Measurements from ENCODE around the gene ZNF334. TPM values are rescaled to one million over a fixed set of nuclear protein-coding genes. Genes with fewer than 3 reads are reported as not detected.

The ZNF334 gene
- total RNA-seq, 4 donors from 2014 or later, result 4.4 to 19.8 (median 6.2) TPM

GRCh38 chr20:46543959-46544358 lies 30.6 kb upstream of the ZNF334 start:
- no peaks in the 10 kb centered on the region for H3K9me3 ChIP-seq
- H3K27me3 ChIP-seq, result no peaks in the 10 kb centered on the region
- no peak overlapping the region for H3K27ac ChIP-seq
- H3K4me1 ChIP-seq, result no peaks in the 10 kb centered on the region
- H3K36me3 ChIP-seq, result no peaks in the 10 kb centered on the region
- H3K4me3 ChIP-seq, result no peak overlapping the region
- no peak for DNase-seq
- no peak for TF ChIP-seq POLR2A (IDR thresholded peaks at IDR 0.05)
- TF ChIP-seq, protein P1, sequence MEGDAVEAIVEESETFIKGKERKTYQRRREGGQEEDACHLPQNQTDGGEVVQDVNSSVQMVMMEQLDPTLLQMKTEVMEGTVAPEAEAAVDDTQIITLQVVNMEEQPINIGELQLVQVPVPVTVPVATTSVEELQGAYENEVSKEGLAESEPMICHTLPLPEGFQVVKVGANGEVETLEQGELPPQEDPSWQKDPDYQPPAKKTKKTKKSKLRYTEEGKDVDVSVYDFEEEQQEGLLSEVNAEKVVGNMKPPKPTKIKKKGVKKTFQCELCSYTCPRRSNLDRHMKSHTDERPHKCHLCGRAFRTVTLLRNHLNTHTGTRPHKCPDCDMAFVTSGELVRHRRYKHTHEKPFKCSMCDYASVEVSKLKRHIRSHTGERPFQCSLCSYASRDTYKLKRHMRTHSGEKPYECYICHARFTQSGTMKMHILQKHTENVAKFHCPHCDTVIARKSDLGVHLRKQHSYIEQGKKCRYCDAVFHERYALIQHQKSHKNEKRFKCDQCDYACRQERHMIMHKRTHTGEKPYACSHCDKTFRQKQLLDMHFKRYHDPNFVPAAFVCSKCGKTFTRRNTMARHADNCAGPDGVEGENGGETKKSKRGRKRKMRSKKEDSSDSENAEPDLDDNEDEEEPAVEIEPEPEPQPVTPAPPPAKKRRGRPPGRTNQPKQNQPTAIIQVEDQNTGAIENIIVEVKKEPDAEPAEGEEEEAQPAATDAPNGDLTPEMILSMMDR (IDR thresholded peaks at IDR 0.05), result no peak

DNA sequence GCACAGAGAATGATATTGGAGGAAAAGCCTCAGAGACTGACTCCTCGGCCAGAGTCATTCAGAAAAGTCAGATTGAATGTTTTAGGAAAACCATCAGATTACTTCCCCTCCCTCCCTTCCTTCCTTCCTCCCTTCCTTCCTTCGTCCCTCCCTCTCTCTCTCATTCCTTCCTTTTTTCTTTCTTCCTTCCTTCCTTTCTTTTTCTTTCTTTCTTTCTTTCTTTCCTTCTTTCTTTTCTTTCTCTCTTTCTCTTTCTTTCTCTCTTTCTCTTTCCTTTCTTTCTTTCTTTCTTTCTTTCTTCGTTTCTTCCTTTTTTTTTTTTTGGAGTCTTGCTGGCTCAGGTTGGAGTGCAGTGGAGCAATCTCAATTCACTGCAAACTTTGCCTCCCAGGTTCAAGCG lies 29.7 kb upstream of the ZNF334 start:
- H3K4me1 ChIP-seq, result no peaks in the 10 kb centered on the region
- DNase-seq, result no peak
- no peaks in the 10 kb centered on the region for H3K36me3 ChIP-seq
- H3K4me3 ChIP-seq, result no peak overlapping the region
- TF ChIP-seq, protein P1 (IDR thresholded peaks at IDR 0.05), result no peak
- no peak for TF ChIP-seq POLR2A (IDR thresholded peaks at IDR 0.05)
- no peaks in the 10 kb centered on the region for H3K9me3 ChIP-seq
- no peak overlapping the region for H3K27ac ChIP-seq
- H3K27me3 ChIP-seq, result no peaks in the 10 kb centered on the region

- no peaks in the 10 kb centered on the region for H3K36me3 ChIP-seq
- no peaks in the 10 kb centered on the region for H3K9me3 ChIP-seq
- TF ChIP-seq, protein P1 (IDR thresholded peaks at IDR 0.05), result no peak
- TF ChIP-seq POLR2A (IDR thresholded peaks at IDR 0.05), result no peak
- H3K27me3 ChIP-seq, result no peaks in the 10 kb centered on the region
- no peak overlapping the region for H3K4me3 ChIP-seq
- no peak overlapping the region for H3K27ac ChIP-seq
- H3K4me1 ChIP-seq, result no peaks in the 10 kb centered on the region
- no peak for DNase-seq
These were observed 28.0 kb upstream of the ZNF334 start for GRCh38 chr20:46541229-46541935.

GRCh38 chr20:46539113-46539512 lies 25.8 kb upstream of the ZNF334 start:
- Histone ChIP-seq H3K27me3 (no peaks in the 10 kb centered on the region), H3K36me3 (no peaks in the 10 kb centered on the region)
- TF ChIP-seq, protein P1 (IDR thresholded peaks at IDR 0.05), result no peak
- no peak for TF ChIP-seq POLR2A (IDR thresholded peaks at IDR 0.05)

DNA sequence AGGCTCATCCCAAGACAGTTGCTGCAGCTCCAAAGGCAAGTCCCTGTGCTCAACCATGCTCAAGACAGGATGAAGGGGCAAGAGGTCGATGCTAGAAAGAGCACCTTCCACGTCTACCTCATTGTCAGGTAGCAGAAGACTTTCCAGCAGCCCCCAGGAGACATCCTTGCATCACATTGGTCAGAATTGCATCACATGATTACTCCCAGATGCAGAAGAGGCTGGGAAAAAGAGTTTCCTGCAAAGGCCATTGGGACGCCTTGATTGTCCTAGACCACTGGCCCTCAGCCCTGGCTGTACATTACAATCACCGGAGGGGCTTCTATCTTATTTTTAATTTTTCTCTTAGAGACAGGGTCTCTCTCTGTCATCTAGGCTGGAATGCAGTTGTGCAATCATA lies 17.3 kb upstream of the ZNF334 start:
- Histone ChIP-seq H3K9me3 (no peaks in the 10 kb centered on the region), H3K27ac (no peak overlapping the region), H3K4me3 (no peak overlapping the region), H3K36me3 (no peaks in the 10 kb centered on the region), H3K27me3 (no peaks in the 10 kb centered on the region), H3K4me1 (no peaks in the 10 kb centered on the region)
- DNase-seq, result no peak
- TF ChIP-seq, protein P1 (IDR thresholded peaks at IDR 0.05), result no peak
- no peak for TF ChIP-seq POLR2A (IDR thresholded peaks at IDR 0.05)

More at GRCh38 chr20:46539113-46539512, 25.8 kb upstream of the ZNF334 start:
- H3K4me3 ChIP-seq, result no peak overlapping the region
- no peaks in the 10 kb centered on the region for H3K9me3 ChIP-seq
- H3K27ac ChIP-seq, result no peak overlapping the region
- no peak for DNase-seq
- H3K4me1 ChIP-seq, result no peaks in the 10 kb centered on the region

Measured in Peyer's patch (tissue), 4 donors.